AG09309 (cell line): Measurements from ENCODE around the gene TAS2R13.

Experiments
- DNase-seq: peaks from one replicate; pipeline ENCODE4 v3.0.0-alpha.2; 2010; ENCODE audit warnings: low read depth
- H3K4me3 ChIP-seq: 2 replicates; pipeline ENCODE4 v1.5.1; 2011; ENCODE audit warnings: mild to moderate bottlenecking, low read depth, low read length, moderate library complexity; ENCODE audit not compliant: control insufficient read depth
- TF ChIP-seq, protein P1 (sequence below): IDR thresholded peaks from 2 replicates; pipeline ENCODE4 v1.5.1; 2011; ENCODE audit warnings: mild to moderate bottlenecking, low read depth, low read length, inconsistent platforms; ENCODE audit not compliant: insufficient read depth, control insufficient read depth; ENCODE audit errors: missing control alignments

Gene TAS2R13

DNA sequence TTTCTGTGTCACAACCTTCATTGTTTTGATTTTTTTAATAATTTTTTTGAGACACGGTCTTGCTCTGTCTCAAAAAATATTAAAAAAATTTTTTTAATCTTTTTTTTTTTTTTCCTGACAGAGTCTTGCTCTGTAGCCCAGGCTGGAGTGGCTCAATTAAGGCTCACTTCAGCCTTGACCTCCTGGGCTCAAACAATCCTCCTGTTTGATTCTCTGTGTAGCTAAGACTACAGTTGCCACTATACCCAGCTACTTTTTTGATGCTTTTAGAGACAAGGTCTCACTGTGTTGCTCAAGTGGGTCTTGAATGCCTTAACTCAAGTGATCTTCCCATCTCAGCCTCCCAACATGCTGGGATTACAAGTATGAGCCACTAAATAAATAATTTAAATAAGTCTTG is 10.4 kb upstream of the TAS2R13 start:
- H3K4me3 ChIP-seq: no peak overlapping the region
- TF ChIP-seq, protein P1, sequence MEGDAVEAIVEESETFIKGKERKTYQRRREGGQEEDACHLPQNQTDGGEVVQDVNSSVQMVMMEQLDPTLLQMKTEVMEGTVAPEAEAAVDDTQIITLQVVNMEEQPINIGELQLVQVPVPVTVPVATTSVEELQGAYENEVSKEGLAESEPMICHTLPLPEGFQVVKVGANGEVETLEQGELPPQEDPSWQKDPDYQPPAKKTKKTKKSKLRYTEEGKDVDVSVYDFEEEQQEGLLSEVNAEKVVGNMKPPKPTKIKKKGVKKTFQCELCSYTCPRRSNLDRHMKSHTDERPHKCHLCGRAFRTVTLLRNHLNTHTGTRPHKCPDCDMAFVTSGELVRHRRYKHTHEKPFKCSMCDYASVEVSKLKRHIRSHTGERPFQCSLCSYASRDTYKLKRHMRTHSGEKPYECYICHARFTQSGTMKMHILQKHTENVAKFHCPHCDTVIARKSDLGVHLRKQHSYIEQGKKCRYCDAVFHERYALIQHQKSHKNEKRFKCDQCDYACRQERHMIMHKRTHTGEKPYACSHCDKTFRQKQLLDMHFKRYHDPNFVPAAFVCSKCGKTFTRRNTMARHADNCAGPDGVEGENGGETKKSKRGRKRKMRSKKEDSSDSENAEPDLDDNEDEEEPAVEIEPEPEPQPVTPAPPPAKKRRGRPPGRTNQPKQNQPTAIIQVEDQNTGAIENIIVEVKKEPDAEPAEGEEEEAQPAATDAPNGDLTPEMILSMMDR: no peak
- no peak for DNase-seq

DNA sequence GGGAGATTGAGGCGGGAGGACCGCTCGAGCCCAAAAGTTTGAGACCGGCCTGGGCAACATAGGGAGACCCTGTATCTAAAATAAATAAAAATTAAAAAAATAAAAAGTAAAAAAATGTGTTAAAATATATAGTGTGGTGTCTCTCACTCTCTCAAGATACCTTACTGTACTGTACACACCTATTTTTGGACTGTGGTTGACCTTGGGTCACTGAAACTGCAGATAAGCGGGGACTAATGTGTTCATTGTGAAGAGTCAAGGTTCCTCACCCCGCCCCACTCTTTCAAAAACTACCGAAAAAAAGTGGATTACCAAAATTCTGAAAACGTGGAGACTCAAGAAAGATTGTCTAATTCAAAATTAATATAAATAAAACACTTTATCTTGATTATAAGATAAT is 1.0 kb upstream of the TAS2R13 start:
- no peak for DNase-seq
- TF ChIP-seq, protein P1: no peak
- no peak overlapping the region for H3K4me3 ChIP-seq

DNA sequence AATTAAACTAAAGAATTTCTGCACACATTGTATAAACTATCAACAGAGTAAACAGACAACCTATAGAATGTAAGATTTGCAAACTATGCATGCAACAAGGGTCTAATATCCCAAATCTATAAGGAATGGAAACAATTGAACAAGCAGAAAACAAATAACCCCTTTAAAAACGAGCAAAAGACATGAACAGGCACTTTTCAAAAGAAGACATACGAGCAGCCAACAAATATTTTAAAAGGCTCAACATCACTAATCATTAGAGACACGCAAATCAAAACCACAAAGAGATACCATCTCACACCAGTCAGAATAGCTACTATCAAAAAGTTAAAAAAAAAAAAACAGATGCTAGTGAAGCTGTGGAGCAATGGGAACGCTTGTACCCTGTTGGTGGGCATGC is 4.7 kb downstream of the TAS2R13 start:
- DNase-seq: no peak
- no peak overlapping the region for H3K4me3 ChIP-seq
- TF ChIP-seq, protein P1: no peak

DNA sequence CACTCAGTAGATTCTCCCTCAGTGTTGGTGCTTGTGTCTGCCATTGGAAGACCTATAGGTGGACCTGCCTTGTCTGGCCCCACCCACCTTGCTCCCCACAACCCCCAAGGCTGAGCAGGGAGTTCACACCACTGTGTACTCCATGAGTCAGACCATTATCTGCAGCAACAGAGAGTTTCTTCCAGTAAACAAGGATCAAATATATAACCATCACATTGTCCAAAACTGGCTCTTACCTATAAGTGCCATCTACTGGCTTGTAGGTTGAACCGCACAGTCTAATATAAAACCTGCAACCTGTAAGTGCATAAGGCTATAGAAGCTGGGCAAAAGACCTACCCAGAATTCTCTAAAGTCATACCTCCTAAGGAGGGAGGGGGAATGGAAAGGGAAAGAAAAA is 7.9 kb downstream of the TAS2R13 start:
- TF ChIP-seq, protein P1: no peak
- DNase-seq: no peak
- no peak overlapping the region for H3K4me3 ChIP-seq

DNA sequence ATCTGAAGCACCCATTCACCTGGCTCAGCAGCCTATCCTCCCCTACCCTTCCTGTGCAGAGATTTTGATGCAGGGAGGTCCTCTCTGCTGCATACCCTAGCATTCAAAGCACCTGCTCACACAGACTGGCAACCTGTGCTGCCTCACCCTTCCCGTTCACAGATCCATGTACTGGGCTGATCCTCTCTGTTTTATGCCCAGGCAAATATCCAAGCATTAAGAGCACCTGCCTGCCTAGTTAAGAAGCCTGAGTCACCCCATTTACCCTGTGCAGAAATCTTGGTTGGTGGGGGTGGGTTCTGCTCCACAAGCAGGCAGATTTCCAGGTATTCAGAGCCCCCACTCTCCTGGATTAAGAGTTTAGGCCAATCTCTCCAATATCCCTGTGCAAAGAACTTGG is 8.4 kb downstream of the TAS2R13 start:
- H3K4me3 ChIP-seq: no peak overlapping the region
- no peak for DNase-seq
- TF ChIP-seq, protein P1: no peak

DNA sequence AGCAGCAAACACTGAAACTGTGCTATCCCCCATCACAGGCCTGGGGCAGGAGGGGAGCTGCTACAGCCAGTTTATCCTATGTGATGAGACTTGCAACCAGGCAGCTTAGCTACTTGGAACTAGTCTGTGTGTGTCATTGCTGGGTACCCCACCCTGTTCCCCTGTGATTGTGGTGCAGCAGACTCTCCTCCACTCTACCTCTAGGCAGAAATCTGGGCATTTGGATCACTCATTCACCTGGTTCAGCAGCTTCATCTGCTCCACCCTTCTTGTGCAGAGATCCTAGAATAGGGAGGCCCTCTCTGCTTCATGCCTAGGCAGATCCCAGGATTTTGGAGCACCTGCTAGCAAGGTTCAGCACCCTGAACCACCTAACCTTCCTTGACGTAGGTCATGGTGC is 8.8 kb downstream of the TAS2R13 start:
- H3K4me3 ChIP-seq: no peak overlapping the region
- DNase-seq: no peak
- TF ChIP-seq, protein P1: no peak

DNA sequence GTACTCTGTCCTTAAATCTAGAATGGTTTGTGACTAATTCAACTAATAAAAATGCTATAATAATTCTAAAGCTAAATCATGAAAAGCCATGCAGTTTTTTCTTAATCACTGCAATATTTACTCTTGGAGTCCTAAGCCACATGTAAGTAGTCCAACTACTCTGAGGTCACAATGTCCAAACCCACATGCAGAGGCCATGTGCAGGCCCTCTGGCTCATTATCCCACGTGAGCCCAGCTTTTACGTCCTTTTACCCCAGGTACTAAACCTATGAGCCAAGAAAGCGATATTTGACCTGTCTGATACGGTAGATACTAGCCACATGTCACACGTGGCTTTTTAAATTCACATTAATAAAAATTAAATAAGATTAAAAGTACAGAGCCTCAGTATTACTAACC is 12.5 kb downstream of the TAS2R13 start:
- DNase-seq: no peak
- no peak overlapping the region for H3K4me3 ChIP-seq
- TF ChIP-seq, protein P1: no peak
